Measurements from ENCODE around the gene AGTRAP.

The AGTRAP gene

DNA sequence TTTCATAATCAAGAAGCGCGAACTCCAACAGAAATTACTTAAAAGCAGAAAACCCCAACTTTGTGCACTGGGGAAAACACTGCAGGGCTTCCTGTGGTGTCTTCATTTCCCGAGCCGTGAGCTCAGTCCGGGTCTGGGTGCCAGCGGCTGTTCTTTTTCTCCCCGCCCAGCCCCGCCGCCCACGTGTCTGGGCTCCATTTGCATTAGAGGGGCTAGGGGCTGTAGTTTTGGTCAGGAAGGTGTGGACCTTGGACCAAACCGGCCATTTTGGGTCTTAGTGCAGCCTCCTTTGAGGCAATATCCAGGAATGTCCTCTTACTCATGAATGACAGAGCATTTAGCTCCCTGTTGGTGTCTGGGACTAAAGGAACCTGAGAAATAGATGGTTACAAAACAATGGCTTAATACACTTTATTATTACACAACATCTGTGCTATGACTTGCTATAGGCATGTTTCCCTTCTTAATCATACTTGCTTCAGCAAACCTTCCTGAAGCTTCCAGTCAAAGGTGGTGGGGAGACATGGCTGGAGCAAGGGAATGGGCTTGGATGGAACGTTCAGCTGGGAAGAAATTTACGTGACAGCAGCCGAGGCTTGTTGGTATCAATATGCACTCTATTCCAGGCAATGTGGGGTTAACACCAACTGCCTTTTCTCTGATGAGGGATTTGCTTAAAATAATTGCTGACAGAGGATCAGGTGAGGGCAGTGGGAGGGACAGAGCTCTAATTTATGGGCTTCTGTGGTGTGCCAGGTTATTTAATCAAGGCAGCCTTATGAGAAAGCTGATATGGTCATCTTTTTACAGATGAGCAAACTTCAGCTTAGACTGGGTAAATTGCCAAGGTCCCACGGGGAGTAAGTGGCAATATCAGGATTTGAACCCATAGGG, 1.1 kb downstream of the AGTRAP start:
- DNase-seq (ENCODE audit: low read depth), result no peak

DNA sequence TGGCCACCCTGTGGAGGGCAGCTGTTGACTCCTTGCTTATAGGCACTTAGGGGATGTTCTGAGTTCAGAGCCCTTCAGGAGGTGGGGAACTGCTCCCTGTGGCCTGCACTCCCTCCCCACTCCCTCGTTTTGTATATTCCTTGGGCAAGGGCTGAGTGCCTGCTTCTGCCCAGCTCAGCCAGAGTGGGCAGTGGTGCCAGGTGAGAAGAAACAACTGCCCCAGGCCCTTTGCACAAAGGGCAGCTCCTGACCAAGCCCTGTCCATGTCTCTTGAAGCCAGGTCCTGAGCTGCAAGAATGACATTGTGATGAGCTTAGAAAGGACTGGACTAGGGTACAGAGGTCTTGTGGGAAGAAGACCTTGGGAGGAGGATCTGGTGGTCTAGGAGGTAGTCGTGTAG, 2.2 kb downstream of the AGTRAP start:
- DNase-seq (ENCODE audit: low read depth), result no peak

DNA sequence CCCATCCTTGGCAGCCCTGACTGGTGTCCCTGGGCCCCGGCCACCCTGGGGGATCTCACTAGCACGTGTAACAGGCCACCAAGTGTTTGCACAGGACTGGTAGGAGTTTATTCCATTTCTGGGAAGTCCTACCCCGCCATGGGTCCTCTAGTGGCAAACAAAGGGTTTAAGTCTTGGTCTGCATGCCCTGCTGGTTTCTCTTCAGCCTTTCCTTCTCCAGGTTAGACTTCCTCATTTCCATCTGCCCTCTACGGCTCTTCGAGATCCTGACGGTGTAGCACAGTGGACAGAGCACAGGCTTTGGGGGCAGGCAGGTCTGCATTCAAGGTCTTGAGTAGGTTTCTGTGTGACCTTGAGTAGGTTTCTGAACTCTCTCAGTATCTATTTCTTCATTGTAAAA, 2.8 kb downstream of the AGTRAP start:
- DNase-seq (ENCODE audit: low read depth), result no peak

DNA sequence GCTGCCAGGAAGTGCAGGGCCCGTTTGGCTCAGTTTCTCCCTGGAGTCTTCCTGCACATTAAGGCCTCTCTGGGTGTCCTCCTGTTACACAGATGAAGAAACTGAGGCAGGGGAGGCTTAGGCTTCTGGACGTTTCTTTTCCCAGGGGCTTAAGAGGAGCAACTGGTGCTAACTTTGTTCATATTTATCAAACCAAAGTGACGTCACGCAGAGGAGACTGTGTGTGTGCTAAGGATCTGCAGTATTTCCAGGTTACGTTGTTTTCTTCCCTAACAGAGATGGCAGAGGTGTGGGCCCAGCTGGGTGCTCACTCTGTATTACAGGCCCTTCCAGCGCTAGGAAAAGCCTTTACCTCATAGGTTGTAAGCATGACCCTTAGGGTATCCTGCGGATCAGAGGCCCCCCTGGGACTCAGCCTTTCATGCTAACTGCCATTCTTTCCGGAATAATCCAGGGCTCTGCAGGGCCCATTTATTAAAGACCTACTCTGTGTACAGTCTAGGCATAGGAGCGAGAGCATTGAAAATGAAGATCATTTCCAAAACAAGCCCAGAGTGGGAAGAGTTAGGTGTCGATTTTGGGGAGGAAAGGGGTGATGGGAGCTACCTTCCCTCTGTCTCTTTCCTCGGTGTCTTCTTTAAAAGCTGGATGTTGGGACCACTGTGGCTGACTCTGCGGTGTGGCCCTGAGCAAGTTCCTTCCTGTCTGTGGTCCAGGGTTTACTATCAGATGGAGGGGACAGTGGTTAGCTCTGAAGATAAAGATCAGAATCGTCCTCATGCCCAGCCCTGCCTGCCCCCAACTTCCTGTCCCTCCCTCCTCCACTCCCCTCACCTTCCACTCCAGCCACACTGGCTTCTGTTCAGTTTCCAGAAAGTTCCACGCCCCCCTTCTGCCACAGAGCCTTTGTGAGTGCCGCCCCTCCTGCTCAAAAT, 4.6 kb downstream of the AGTRAP start:
- DNase-seq (ENCODE audit: low read depth), result no peak

DNA sequence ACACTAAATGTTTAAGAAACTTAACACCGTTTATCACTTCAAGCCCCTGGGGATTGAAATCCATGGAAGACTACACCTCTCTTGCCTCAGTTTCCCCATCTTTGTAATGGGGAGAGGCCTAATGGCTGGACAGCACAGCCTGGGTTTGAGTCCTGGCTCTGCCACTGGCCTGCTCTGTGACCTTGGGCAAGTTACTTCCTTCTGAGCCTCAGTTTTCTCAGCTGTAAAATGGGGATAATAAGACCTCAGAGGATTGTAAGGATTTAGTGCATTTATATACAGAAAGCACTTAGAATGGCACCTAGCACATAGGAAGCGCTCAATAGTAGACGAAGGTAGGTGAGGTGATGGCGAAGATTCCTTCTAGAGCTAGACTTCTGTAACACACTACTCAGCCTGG, 5.5 kb downstream of the AGTRAP start:
- no peak for DNase-seq (ENCODE audit: low read depth)

DNA sequence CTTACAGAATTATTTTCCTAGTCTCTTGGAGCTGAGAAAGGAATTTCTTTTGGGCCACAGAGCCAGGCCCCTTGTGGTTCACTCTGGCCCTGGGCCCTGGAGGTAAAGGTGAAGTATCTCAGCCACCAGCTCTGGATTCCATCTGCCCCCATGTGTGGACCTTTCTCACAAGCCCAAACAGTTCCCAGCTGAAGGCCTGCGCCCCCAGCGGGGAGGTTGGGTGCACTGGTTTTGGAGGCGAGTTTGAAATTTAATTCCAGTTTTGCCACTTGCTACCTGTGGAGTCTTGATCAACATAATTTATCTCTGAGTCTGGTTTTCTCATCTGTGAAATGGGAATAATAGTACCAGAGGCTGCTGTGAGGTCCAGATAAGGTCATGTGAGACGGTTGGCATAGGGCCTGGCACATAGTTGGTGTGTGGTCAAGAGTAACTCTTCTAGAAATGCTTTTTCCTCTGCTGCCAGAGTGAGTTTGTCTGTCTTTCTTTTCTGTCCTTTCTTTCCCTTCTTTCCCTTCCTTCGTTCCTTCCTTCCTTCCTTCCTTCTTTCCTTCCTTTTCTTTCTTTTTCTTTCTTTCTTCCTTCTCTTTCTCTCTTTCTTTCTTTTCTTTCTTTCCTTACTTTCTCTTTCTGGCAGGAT, 6.1 kb downstream of the AGTRAP start:
- DNase-seq (ENCODE audit: low read depth), result no peak

DNA sequence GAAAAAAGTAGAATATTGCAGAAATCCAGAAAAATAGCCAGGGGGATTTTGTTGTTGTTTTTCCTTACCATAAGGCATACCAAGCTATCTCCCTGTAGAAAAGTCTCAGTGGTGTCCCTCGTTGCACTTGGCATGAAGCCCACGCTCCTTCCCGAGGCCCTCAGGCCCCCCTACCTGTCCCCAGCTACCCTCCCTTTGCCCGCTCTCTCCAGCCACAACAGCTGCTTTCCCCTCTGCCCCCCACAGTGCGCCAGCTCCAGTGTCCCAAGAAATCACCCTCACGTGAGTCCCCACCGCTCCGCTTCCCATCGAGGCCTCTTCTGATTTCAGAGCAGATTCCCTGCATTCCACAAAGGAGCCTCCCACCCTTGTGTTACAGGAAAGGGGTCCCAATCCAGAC, 8.4 kb downstream of the AGTRAP start:
- DNase-seq (ENCODE audit: low read depth), result no peak

DNA sequence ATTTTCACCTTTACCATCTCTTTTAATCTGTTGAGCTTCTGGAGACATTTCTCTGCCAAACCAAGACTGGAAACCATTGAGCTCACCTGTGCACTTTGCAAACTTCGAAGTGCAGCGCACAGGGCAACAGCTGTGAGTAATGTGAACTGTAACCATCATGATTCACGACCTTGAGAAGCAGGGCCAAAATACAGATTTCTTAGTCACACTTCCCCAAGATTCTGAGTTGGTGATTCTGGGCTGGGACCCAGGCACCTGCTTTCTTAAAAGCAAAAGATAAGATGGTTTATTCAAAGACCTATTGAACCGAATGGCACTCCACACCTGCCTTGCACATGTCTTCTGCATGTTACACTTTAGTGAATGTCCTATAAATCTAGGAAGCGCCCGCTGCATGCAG, 10.2 kb downstream of the AGTRAP start:
- no peak for DNase-seq (ENCODE audit: low read depth)

DNA sequence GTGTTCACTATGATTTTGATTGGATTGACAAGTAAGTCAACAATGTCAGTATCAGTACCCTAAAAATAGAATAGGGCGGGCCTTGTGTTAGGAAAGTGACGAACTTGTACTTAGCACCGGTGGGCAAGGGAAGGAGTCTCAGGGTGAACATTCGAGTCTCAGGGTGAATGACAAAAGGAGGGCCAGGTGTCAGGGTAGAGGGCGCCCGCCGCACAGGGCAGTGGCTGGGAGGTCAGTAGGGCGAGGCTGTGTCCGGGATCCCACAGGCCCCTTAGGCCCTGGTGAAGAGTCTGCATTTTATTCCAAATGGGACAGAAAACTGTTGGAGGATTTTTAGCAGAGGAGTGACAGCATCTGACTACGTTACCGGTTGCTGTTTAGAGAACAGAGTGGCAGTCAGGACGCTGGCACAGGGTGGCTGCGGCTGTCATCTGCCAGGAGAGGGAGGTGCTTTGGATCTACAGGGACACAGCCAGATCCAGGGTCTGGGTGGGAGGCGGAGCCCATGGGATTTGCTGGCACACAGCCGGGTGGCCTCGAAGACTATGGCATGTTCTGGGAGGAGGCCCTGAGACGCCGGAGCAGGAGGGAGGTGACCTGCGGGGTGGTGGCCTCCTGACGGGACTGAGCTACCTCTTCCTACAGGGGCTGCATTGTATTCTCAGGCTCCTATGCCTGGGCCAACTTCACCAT, 11.0 kb downstream of the AGTRAP start:
- DNase-seq (ENCODE audit: low read depth), result no peak

DNA sequence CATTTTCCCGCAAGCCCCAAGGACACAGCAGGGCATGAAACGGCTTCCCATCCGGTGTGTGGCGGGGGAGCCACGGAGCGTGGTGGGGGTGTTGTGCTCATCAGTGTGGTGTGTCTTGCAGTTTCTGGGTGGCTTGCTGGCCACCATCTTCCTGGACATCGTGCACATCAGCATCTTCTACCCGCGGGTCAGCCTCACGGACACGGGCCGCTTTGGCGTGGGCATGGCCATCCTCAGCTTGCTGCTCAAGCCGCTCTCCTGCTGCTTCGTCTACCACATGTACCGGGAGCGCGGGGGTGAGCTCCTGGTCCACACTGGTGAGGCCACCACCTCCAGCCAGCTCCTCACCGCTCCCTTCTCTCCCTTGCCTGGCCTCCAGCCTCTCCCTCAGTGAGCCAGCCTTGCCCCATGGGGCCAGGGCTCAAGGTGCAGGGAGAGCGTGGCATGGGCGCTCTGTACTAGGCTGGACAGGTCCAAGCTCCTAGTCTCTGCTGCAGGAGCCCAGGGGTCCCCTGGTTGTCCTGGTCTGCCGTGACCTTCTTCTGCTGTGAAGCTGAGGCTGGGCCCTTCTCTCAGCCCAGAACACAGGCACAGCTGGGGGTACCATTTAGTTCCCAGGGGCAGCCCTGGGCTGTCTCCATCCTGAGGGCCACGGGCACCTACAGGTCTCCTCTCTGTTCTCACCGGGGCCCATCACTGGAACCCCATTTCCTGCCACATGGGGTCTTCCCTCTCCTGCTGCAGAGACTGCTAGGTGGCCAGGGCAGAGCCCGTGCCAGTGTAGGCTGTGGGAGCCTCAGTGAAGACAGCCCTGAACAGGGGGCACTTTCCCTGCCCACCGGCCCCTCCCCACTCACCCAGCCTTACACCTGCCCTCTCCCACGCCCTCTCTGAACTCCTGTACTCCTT, 12.6 kb downstream of the AGTRAP start:
- no peak for DNase-seq (ENCODE audit: low read depth)

DNA sequence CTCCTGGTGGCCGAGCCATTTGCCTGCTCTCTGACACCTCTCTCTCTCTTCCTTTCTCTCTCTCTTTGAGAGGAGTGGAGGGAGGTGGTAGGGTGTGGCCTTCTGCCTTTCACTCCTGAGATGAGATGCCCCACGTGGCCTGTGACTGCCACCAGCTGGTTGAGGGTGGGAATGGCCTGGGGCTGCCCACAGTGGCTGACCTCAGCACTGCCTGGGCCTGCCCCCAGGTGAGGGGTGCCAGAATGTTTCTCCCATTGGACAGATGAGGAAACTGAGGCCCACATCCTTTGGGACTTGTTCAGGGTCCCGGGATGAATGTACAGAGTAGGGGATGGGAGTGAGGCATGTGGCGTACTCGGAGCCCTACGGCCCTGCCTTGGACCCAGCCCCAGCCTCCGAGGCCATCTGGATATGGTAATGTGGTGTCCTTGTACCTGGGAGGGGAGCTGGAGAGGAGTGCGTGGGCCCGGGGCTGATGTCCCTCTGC, 13.3 kb downstream of the AGTRAP start:
- DNase-seq (ENCODE audit: low read depth), result no peak

DNA sequence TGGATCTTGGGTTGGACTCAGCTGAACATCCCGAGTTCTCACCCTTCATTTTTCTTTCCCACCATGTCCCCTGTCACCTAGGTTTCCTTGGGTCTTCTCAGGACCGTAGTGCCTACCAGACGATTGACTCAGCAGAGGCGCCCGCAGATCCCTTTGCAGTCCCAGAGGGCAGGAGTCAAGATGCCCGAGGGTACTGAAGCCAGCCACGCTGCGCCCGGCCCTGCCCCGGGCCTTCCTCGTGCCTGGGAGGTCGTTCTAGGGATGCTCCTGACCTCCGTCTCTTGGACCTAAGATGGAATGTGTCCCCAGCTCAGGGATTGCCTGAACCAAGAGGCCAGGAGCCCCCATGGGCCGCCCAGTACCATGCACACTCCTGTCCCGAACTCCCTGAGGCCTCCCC, 14.1 kb downstream of the AGTRAP start:
- DNase-seq (ENCODE audit: low read depth), result no peak

DNA sequence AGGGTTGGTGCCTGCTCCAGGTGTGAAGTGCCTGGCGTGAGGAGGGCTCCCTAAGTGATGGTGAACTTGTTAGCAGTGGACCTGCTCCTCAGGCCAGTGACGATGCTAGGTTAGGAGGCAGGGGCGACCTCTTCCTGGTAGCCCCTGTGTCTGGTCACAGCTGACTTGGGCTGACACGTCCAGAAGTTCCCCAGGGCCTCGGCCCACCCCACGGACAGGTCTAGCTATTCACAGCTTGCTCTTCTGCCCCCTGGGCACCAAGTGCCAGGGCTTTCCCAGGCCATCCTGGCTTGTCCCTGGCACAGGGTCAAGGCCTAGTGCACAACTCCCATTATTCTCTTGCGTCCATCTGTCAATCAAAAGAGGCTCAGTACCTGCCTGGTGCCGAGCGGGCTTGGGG, 15.2 kb downstream of the AGTRAP start:
- DNase-seq (ENCODE audit: low read depth), result no peak

DNA sequence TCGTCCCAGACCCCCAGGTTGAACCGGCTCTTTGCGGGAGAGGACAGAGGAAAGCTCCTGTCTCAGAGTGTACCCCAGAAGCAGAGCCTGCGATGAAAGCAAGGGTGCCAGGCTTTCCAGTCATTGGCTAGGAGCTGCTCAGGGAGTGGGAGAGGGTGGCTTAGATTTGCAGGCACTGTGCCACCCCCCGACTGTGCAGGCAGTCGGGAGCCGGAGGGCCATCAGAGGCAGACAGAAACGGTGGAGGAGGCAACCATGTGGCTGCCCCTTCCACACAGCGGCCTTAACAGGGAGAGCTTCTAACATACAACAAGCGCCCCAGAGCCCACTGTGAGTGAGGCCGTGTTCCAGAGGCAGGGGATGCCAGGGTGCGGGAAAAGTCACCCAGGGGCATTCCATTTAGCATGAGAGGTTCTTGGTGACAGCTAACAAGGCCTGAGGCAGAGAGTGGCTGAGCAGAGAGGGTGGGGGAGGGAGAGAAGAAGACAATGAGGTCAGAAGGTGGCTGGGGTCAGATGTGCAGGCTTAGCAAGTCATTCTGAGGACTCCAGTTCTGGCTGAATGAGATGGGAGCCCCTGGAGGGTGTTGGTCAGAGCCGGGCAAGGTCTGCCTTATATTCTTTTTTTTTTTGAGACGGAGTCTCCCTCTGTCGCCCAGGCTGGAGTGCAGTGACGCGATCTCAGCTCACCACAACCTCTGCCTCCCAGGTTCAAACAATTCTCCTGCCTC, 16.6 kb downstream of the AGTRAP start:
- no peak for DNase-seq (ENCODE audit: low read depth)

DNA sequence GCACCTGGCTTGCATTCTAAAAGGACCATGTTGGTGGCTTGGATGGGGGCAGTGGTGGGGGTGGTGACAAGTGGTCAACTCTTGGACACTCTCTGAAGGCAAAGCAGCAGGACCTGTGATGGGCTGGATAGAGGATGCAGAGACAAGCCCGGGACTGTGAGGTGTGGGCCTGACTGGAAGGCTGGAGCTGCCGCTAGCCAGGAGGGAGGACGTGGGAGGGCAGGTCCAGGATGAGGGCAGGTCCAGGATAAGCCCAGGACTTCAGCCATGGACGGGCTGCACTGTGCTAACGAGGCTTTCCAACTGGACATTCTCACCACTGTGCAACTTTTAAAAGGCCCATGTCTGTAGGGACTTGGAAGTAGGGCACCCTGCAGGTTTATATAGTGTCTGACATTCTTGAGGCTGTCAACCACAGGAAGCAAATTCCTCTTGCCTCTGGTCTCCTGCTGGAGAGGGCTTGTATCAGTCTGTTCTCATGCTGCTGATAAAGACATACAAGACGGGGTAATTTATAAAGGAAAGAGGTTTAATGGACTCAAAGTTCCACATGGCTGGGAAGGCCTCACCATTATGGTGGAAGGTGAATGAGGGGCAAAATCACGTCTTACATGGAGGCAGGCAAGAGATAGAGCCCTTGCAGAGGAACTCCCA, 17.7 kb downstream of the AGTRAP start:
- no peak for DNase-seq (ENCODE audit: low read depth)

DNA sequence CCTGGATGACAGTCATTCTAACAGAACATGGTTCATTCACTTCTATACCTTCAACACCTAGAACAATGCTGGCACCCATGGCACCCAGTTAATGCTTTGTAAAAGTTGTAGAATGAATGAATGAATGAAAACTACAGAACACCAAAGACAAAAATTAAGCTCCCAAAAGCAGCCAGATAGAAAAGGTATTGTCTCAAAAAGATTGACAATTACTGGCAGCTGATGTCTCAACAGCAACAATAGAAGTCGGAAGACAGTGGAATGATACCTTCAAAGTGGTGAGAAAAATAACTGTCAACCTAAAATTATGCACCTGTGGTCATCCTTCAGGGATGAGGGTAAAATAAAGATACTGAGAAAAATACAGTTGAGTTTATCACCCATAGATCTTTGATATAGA, 21.1 kb downstream of the AGTRAP start:
- DNase-seq (ENCODE audit: low read depth), result no peak

DNA sequence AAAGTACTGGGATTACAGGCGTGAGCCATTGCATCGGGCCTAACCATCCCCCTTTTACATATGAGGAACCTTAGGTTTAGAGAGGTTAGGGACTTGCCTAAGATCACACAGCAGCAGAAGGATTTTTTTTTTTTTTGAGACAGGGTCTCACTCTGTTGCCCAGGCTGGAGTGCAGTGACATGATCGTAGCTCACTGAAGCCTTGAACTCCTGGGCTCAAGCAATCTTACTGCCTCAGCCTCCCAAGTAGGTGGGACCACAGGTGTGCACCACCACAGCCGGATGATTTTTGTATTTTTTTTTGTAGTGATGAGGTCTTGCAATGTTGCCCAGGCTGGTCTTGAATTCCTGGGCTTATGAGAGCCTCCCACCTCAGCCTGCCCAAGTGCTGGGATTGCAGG, 23.9 kb downstream of the AGTRAP start:
- no peak for DNase-seq (ENCODE audit: low read depth)

DNA sequence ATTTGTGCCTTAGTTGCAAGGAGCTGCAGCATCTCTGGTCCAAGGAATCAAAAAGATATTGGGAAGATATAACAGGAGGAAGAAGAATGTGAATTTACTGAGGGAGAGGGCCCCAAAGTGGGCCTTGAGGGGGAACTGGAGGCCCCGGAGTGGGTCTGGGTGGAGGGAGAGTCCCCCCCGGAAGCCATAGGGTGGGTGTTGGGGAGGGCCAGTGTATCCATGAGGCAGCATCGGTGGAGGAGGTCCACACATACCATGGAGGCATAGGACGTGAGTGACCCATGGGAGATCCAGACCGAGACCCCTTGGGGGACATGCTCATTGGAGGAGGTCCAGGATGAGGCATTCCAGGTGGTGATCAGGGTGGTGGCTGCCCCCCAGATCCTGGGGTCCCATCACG, 25.3 kb downstream of the AGTRAP start:
- DNase-seq (ENCODE audit: low read depth), result no peak

DNA sequence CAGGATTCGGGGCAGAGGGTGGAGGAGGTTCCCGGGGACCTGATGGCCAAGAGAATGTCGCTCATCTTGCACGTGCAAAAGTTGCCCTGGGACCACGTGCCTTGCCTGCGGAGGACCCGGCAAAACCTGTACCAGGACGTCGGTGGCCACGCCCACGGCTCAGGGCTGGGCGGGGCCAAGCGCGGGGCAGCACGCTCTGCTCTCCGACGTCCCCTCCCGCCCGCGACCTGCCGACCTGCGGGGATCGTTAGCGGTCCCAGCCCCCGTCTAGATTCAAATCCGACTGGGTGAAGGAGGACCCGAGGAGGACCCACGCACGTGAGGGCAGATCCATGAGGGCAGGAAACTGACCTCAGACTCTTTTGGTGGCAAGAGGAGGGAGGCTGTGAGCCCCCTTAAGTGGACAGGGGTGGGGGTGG, 26.1 kb downstream of the AGTRAP start, which contains the start of gene C1orf167:
Gene C1orf167 (plus strand): TSS at position 206 of the 419 bp plus-strand sequence. CDS start 2,208 bp downstream, outside the sequence.
- DNase-seq (ENCODE audit: low read depth), result no peak

Data from activated T-helper 1 cell treated with Interleukin-2 at 50 U/mL for 16 hours (primary cell).